Activated B cell treated with CpG ODN at 0.5 μM for 24 hours (primary cell): Measurements from ENCODE around the gene GMEB2. TPM values are rescaled to one million over a fixed set of nuclear protein-coding genes. Genes with fewer than 3 reads are reported as not detected.
A peak's percentile ranks its signal among the peaks of the same experiment; 100 is the strongest.

Experiments
- ATAC-seq: fragments of 200-7000 bp; cut with Tn5 transposase; one replicate; pipeline ENCODE4 v1.10.0; 2021; ENCODE audit warnings: low read depth, mild to moderate bottlenecking, moderate library complexity
- CTCF ChIA-PET: fragments of 350-600 bp; sonication (Branson Sonifier 250); formaldehyde crosslinking; loops from one replicate; lab custom pipeline; 2021; ENCODE audit warnings: antibody characterized with exemption; lab: Charles Lee
- POLR2A ChIA-PET: fragments of 350-600 bp; sonication (Branson Sonifier 250); formaldehyde crosslinking; loops from one replicate; lab custom pipeline; 2021; ENCODE audit warnings: antibody characterized with exemption; lab: Charles Lee
- DNase-seq: peaks from one replicate; pipeline ENCODE4 v3.0.0; 2022
- H3K27ac Mint-ChIP-seq: one replicate; pipeline ENCODE4 v1.8.0; 2020; ENCODE audit warnings: mixed read lengths
- H3K27me3 Mint-ChIP-seq: one replicate; pipeline ENCODE4 v1.8.0; 2021; ENCODE audit warnings: mixed read lengths
- H3K36me3 Mint-ChIP-seq: one replicate; pipeline ENCODE4 v1.8.0; 2021; ENCODE audit warnings: low read depth, mixed read lengths
- H3K4me1 Mint-ChIP-seq: one replicate; pipeline ENCODE4 v1.8.0; 2021; ENCODE audit warnings: mixed read lengths
- H3K4me3 Mint-ChIP-seq: one replicate; pipeline ENCODE4 v1.8.0; 2020; ENCODE audit warnings: mild to moderate bottlenecking, mixed read lengths
- H3K9me3 Mint-ChIP-seq: one replicate; pipeline ENCODE4 v1.8.0; 2020; ENCODE audit warnings: mixed read lengths
- CTCF ChIP-seq: fragments of 200-600 bp; IDR thresholded peaks from one replicate; pipeline ENCODE4 v1.8.0; 2022; ENCODE audit warnings: antibody characterized with exemption, mild to moderate bottlenecking
- intact Hi-C: fragments of 100-400 bp; cut with micrococcal nuclease; formaldehyde crosslinking; loops from one replicate; pipeline ENCODE4 v1.15.1; 2024
- total RNA-seq: library from RNA; stranded (reverse); gene quantifications from 2 replicates; pipeline ENCODE4 v1.2.3, GENCODE V29; 2022

GMEB2 gene
- total RNA-seq, 1 donor from 2014 or later = 16.9 TPM

- Mint-ChIP-seq H3K36me3 (peaks cover 8% of the 10 kb centered on the region), H3K9me3 (no peaks in the 10 kb centered on the region), H3K4me1 (peaks cover 34% of the 10 kb centered on the region), H3K27ac (no peak overlapping the region), H3K27me3 (peaks cover 5% of the 10 kb centered on the region), H3K4me3 (no peak overlapping the region)
- DNase-seq (no peak), ATAC-seq (no peak)
- ChIA-PET CTCF (interaction anchor here (3.2 kb wide), 1 partner anchor 15 kb away, joined by 19 read pairs; no protein-coding TSS in a partner anchor), POLR2A (no interaction called here)
- TF ChIP-seq CTCF = no peak
- intact Hi-C loops = loop anchor here (5.0 to 10.0 kb wide), 2 partner anchors 78 to 326 kb away; partner anchors contain the start of genes LIME1, PRPF6 and SLC2A4RG
Observed at GRCh38 chr20:63656451-63656850, 29.6 kb upstream of the GMEB2 start.

GRCh38 chr20:63655249-63655648, 28.3 kb upstream of the GMEB2 start:
- no peaks in the 10 kb centered on the region for H3K9me3 Mint-ChIP-seq
- DNase-seq = no peak
- peaks cover 6% of the 10 kb centered on the region for H3K27me3 Mint-ChIP-seq
- no peak for ATAC-seq
- no peak for TF ChIP-seq CTCF
- peaks cover 35% of the 10 kb centered on the region for H3K4me1 Mint-ChIP-seq
- no peak overlapping the region for H3K27ac Mint-ChIP-seq
- ChIA-PET POLR2A (no interaction called here), CTCF (no interaction called here)
- intact Hi-C loops = loop anchor here (5.0 to 10.0 kb wide), 2 partner anchors 80 to 327 kb away; partner anchors contain the start of genes LIME1, PRPF6 and SLC2A4RG
- peaks cover 8% of the 10 kb centered on the region for H3K36me3 Mint-ChIP-seq
- H3K4me3 Mint-ChIP-seq = no peak overlapping the region

GRCh38 chr20:63653974-63654668, 27.2 kb upstream of the GMEB2 start:
- ChIA-PET POLR2A (interaction anchor here (2.0 kb wide), 1 partner anchor 27 kb away, joined by 7 read pairs; the partner anchor contains the start of gene GMEB2), CTCF (no interaction called here)
- peaks cover 26% of the 10 kb centered on the region for H3K4me1 Mint-ChIP-seq
- H3K27ac Mint-ChIP-seq = no peak overlapping the region
- peak overlapping the region; percentile 38 for H3K4me3 Mint-ChIP-seq
- intact Hi-C loops = loop anchor here (10.0 kb wide), 1 partner anchor 81 kb away; the partner anchor contains the start of genes LIME1 and SLC2A4RG
- ATAC-seq (no peak), DNase-seq (no peak)
- TF ChIP-seq CTCF = no peak
- H3K27me3 Mint-ChIP-seq = peaks cover 6% of the 10 kb centered on the region
- H3K9me3 Mint-ChIP-seq = no peaks in the 10 kb centered on the region
- H3K36me3 Mint-ChIP-seq = peaks cover 8% of the 10 kb centered on the region

- Mint-ChIP-seq H3K4me3 (peak within 1 kb of the TSS; percentile 38), H3K27me3 (peaks cover 6% of the 10 kb centered on the region), H3K4me1 (peaks cover 19% of the 10 kb centered on the region), H3K27ac (no peak within 1 kb of the TSS), H3K36me3 (peaks cover 4% of the 10 kb centered on the region), H3K9me3 (no peaks in the 10 kb centered on the region)
- TF ChIP-seq CTCF = no peak
- ChIA-PET CTCF (no interaction called here), POLR2A (interaction anchor here (2.0 kb wide), 1 partner anchor 26 kb away, joined by 7 read pairs; the partner anchor contains the start of gene GMEB2)
- ATAC-seq (peak; percentile 55), DNase-seq (peak; percentile 62)
- intact Hi-C loops = loop anchor here (10.0 kb wide), 1 partner anchor 81 kb away; the partner anchor contains the start of genes LIME1 and SLC2A4RG
Observed at GRCh38 chr20:63653041-63653973, 26.4 kb upstream of the GMEB2 start, which contains the start of gene STMN3. TSS of gene STMN3 (minus strand) at chr20:63653424. CDS start at chr20:63653345, 79 bp downstream.
